GM12878 (cell line): ENCODE data around the gene LCE2D.

Source experiments
- CEBPB ChIP-seq, 2 experiments: fragments of 150-350 bp in 1 of 2; IDR thresholded peaks; 2 replicates each; pipeline ENCODE4 v1.6.1; 2012 to 2014; ENCODE audit warnings: low read depth in 2 of 2, low read length in 2 of 2, borderline replicate concordance in 1 of 2, inconsistent platforms in 1 of 2
- EGR1 ChIP-seq, 2 experiments: IDR thresholded peaks; 1 replicate in 1 of 2; 2 replicates in 1 of 2; pipeline ENCODE4 v1.6.1; 2011 to 2012; ENCODE audit warnings: low read depth in 2 of 2, low read length in 2 of 2, borderline replicate concordance in 1 of 2, mild to moderate bottlenecking in 1 of 2, moderate library complexity in 1 of 2
- EZH2 ChIP-seq: IDR thresholded peaks from 2 replicates; pipeline ENCODE4 v1.6.1; 2012; ENCODE audit warnings: low read depth, mild to moderate bottlenecking, control low read depth, inconsistent platforms, low read length, borderline replicate concordance; ENCODE audit not compliant: control insufficient read depth
- GABPA ChIP-seq: IDR thresholded peaks from 2 replicates; pipeline ENCODE4 v1.6.1; 2014; ENCODE audit warnings: antibody characterized with exemption, low read depth, mild to moderate bottlenecking, inconsistent platforms
- POLR2AphosphoS5 ChIP-seq: IDR thresholded peaks from 2 replicates; pipeline ENCODE4 v1.6.1; 2011; ENCODE audit warnings: mild to moderate bottlenecking, low read length, inconsistent platforms
- SMC3 ChIP-seq: IDR thresholded peaks from 2 replicates; pipeline ENCODE4 v1.6.1; 2011; ENCODE audit warnings: low read length, improper control_type of control experiment, borderline replicate concordance
- SRF ChIP-seq, 2 experiments: IDR thresholded peaks; 2 replicates each; pipeline ENCODE4 v1.6.1; 2011; ENCODE audit warnings: low read depth in 2 of 2, low read length in 2 of 2, mild to moderate bottlenecking in 1 of 2, moderate library complexity in 1 of 2
- ZNF274 ChIP-seq: IDR thresholded peaks from one replicate; pipeline ENCODE4 v1.8.0; 2011; ENCODE audit not compliant: insufficient read length, insufficient read depth
- ZZZ3 ChIP-seq: IDR thresholded peaks from 2 replicates; pipeline ENCODE4 v1.6.1; 2011; ENCODE audit warnings: low read depth; ENCODE audit not compliant: control insufficient read depth, insufficient read length
- TF ChIP-seq, protein P1 (sequence below): IDR thresholded peaks from 2 replicates; pipeline ENCODE4 v1.6.1; 2012; ENCODE audit warnings: low read depth, low read length, improper control_type of control experiment
- TF ChIP-seq, protein P2 (sequence below), 3 experiments: IDR thresholded peaks in 2 of 3; conservative IDR thresholded peaks in 1 of 3; 2 replicates each; pipeline ENCODE4 v1.5.1; 2011; ENCODE audit warnings: low read depth in 3 of 3, low read length in 3 of 3, mild to moderate bottlenecking in 3 of 3, control low read depth in 2 of 3, moderate library complexity in 2 of 3, inconsistent platforms in 1 of 3, mixed read lengths in 1 of 3; ENCODE audit not compliant: control insufficient read depth in 2 of 3, insufficient read depth in 1 of 3; ENCODE audit errors: extremely low read depth in 1 of 3
- TF ChIP-seq, protein P3 (sequence below): fragments of 450-650 bp; IDR thresholded peaks from 2 replicates; pipeline ENCODE4 v1.6.1; 2017; ENCODE audit warnings: low read depth, mild to moderate bottlenecking, moderate library complexity

DNA sequence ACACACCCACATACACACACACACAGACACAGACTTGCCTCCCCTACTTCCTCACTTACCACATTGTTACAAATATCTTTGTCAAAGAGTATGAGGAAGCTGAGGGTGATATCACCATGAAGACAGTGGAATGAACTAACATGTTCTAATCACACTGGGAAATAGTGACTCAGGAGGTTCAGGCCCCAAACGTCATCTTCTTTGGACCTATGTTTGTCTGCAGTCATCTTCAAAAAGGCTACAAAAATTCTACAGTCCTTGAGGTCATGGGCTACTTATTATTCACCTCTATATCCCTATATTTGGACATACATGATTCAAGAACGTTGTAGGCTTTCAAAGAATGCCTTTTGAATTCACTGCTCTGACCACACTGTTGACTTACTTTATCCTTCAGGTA, 9.8 kb downstream of the LCE2D start:
- TF ChIP-seq, protein P1, sequence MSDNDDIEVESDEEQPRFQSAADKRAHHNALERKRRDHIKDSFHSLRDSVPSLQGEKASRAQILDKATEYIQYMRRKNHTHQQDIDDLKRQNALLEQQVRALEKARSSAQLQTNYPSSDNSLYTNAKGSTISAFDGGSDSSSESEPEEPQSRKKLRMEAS, result no peak
- TF ChIP-seq SMC3, result no peak
- TF ChIP-seq EZH2, result no peak
- no peak for TF ChIP-seq ZZZ3
- TF ChIP-seq EGR1 (IDR thresholded peaks at IDR 0.05; ENCODE audit: borderline replicate concordance in 1 of 2, low read depth in 2 of 2, low read length in 2 of 2), result no peak
- TF ChIP-seq SRF (IDR thresholded peaks at IDR 0.05; ENCODE audit: low read depth in 2 of 2, low read length in 2 of 2), result no peak
- no peak for TF ChIP-seq CEBPB (IDR thresholded peaks at IDR 0.05; ENCODE audit: borderline replicate concordance in 1 of 2, low read depth in 2 of 2, low read length in 2 of 2)
- TF ChIP-seq, protein P2, sequence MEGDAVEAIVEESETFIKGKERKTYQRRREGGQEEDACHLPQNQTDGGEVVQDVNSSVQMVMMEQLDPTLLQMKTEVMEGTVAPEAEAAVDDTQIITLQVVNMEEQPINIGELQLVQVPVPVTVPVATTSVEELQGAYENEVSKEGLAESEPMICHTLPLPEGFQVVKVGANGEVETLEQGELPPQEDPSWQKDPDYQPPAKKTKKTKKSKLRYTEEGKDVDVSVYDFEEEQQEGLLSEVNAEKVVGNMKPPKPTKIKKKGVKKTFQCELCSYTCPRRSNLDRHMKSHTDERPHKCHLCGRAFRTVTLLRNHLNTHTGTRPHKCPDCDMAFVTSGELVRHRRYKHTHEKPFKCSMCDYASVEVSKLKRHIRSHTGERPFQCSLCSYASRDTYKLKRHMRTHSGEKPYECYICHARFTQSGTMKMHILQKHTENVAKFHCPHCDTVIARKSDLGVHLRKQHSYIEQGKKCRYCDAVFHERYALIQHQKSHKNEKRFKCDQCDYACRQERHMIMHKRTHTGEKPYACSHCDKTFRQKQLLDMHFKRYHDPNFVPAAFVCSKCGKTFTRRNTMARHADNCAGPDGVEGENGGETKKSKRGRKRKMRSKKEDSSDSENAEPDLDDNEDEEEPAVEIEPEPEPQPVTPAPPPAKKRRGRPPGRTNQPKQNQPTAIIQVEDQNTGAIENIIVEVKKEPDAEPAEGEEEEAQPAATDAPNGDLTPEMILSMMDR (IDR thresholded peaks at IDR 0.05 in 2 of 3, conservative IDR thresholded peaks at IDR 0.05 in 1 of 3; ENCODE audit: control insufficient read depth in 2 of 3, extremely low read depth in 1 of 3, insufficient read depth in 1 of 3, low read depth in 3 of 3, low read length in 3 of 3), result no peak
- TF ChIP-seq POLR2AphosphoS5, result no peak
- TF ChIP-seq, protein P3, sequence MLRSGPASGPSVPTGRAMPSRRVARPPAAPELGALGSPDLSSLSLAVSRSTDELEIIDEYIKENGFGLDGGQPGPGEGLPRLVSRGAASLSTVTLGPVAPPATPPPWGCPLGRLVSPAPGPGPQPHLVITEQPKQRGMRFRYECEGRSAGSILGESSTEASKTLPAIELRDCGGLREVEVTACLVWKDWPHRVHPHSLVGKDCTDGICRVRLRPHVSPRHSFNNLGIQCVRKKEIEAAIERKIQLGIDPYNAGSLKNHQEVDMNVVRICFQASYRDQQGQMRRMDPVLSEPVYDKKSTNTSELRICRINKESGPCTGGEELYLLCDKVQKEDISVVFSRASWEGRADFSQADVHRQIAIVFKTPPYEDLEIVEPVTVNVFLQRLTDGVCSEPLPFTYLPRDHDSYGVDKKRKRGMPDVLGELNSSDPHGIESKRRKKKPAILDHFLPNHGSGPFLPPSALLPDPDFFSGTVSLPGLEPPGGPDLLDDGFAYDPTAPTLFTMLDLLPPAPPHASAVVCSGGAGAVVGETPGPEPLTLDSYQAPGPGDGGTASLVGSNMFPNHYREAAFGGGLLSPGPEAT, result no peak
- no peak for TF ChIP-seq GABPA
- TF ChIP-seq ZNF274, result no peak
